ENCODE data around the gene DNAJB14.
A peak's percentile ranks its signal among the peaks of the same experiment; 100 is the strongest.
"Not testable (repeated sequence)": the region's sequence is repeated elsewhere in the genome, so short reads cannot be mapped to it uniquely, and the experiment has no call there.

DNAJB14 gene

DNA sequence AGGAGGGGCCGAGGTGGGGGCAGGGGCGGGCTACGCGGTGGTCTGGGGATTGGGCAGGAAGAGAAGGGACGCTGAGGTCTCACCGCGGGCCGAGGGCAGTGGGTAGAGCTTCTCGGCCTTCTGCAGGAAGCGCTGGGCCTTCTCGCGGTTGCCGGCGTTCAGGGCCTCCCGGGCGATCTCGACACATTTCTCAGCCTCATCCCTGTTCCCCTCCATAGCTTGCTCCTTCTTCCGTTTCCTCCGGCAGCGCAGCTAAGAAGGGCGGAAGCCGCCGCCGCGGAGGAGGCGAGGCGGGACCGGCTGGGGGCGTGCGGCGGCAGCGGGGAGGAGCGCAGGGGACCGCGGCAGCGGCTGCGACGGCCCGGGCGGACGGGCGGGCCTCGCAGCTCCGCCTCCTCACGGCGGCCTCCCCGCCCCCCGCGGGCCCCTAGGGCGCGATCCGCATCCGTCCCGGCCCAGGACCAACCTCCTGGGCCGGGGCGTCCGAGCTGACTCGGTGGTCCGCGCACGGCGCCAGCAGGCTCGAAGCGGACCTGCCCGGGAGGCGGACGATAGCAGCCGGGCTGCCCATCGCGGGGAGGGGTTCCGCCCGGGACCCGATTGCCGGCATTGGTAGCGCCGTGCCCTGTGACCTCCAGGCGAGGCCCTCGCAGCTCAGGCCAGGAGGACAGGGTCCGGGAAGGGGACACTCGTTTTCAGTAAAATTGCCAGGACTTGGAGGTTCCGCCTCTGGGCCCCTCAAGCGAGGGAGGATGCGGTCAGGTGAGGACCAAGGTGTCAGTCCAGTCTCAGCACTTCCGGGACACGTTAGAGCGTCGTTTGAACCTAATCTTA is at the start of gene DNAJB14:
Gene DNAJB14 (minus strand): TSS at position 263 of the 834 bp plus-strand sequence. CDS start 47 bp downstream, at position 216.
- TF ChIP-seq ZNF274 (IDR thresholded peaks at IDR 0.05; ENCODE audit: low read depth, low read length): no peak
- peak within 1 kb of the TSS; percentile 93 for H3K4me3 ChIP-seq (ENCODE audit: low read length)

DNA sequence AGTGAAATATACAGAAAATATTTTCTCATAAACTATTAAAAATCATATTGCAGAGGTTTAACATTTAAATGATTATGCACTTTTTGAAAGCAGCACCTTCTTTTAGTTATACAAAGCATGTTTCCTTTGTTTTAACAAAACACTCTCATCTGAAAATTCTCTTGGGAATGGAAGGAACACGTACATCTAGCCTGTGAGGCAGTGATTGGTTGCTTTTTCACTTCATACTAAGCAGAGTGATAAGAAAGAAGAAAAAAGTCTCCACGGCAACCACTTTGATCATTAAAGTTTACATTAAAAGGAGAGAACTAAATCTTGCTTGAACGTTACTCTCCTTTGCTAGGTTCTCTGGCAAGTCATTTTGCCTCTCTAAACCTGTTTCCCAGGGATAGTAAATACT is 45.3 kb upstream of the DNAJB14 start:
- H3K4me3 ChIP-seq (ENCODE audit: low read length): no peak overlapping the region
- TF ChIP-seq ZNF274 (IDR thresholded peaks at IDR 0.05; ENCODE audit: low read depth, low read length): no peak

GRCh38 chr4:99987681-99988080 is 41.3 kb upstream of the DNAJB14 start:
- no peak for TF ChIP-seq ZNF274 (IDR thresholded peaks at IDR 0.05; ENCODE audit: low read depth, low read length)
- H3K4me3 ChIP-seq (ENCODE audit: low read length): no peak overlapping the region

GRCh38 chr4:99986792-99987191 is 40.4 kb upstream of the DNAJB14 start:
- TF ChIP-seq ZNF274 (IDR thresholded peaks at IDR 0.05; ENCODE audit: low read depth, low read length): no peak

GRCh38 chr4:99983289-99983943 is 37.0 kb upstream of the DNAJB14 start:
- TF ChIP-seq ZNF274 (IDR thresholded peaks at IDR 0.05; ENCODE audit: low read depth, low read length): no peak
- H3K4me3 ChIP-seq (ENCODE audit: low read length): no peak overlapping the region

More at GRCh38 chr4:99986792-99987191, 40.4 kb upstream of the DNAJB14 start:
- no peak overlapping the region for H3K4me3 ChIP-seq (ENCODE audit: low read length)

DNA sequence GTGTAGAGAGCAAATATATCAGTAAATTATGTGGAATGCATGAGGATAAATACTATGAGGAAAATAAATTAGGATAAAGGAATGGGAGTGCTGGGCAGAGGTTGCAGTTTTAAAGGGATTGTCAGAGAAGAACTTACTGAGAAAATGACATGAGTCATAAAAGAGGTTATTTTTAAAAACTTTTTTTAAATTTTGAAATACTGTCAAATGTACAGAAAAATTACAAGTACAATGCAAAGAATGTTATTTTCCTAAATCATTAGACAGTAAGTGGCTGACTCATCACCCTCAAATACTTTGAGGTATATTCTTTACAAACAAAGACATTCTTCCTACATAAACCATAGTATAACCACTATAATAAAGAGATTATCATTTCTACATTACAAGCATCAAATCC is 33.5 kb upstream of the DNAJB14 start:
- TF ChIP-seq ZNF274 (IDR thresholded peaks at IDR 0.05; ENCODE audit: low read depth, low read length): no peak
- no peak overlapping the region for H3K4me3 ChIP-seq (ENCODE audit: low read length)

GRCh38 chr4:99971453-99972111 is 25.2 kb upstream of the DNAJB14 start:
- no peak overlapping the region for H3K4me3 ChIP-seq (ENCODE audit: low read length)
- TF ChIP-seq ZNF274 (IDR thresholded peaks at IDR 0.05; ENCODE audit: low read depth, low read length): no peak

DNA sequence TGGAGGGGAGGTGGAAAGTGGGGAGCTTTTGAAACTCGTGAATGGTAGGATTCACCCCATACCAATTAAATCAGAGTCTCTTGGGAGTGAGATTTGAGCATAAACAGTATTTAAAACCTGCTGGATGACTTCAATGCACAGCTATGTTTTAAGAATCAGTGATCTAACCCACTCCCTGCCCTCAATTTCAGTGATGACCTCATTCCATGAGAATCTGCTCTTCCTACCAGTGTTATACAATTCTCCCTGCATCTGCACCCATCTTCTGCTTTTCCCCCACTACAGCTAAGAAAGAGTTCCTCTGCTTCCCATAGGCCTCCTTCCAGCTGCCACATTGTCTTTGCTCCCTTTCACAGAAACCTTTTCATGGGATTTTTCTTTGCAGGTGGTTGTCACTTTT is 21.9 kb upstream of the DNAJB14 start:
- no peak for TF ChIP-seq ZNF274 (IDR thresholded peaks at IDR 0.05; ENCODE audit: low read depth, low read length)
- H3K4me3 ChIP-seq (ENCODE audit: low read length): no peak overlapping the region

DNA sequence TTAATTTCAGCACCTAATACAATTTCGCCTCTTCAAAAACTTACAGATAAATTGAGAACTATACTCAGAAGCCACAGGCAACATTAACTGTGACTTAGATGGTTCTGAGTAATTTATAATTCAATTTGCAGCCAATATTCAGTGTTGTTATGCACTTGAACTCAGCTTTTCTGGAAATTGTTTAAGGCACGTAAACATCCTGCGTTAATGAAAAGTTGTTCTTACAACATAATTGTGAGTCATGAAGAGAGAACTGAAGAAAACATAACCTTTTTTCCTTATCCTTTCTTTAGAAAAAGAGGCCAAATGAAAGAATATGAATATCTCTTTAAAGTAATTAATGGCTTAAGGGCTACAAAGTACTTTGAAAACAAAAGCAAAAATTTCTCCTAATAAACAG is 20.3 kb upstream of the DNAJB14 start:
- TF ChIP-seq ZNF274 (IDR thresholded peaks at IDR 0.05; ENCODE audit: low read depth, low read length): no peak
- no peak overlapping the region for H3K4me3 ChIP-seq (ENCODE audit: low read length)

DNA sequence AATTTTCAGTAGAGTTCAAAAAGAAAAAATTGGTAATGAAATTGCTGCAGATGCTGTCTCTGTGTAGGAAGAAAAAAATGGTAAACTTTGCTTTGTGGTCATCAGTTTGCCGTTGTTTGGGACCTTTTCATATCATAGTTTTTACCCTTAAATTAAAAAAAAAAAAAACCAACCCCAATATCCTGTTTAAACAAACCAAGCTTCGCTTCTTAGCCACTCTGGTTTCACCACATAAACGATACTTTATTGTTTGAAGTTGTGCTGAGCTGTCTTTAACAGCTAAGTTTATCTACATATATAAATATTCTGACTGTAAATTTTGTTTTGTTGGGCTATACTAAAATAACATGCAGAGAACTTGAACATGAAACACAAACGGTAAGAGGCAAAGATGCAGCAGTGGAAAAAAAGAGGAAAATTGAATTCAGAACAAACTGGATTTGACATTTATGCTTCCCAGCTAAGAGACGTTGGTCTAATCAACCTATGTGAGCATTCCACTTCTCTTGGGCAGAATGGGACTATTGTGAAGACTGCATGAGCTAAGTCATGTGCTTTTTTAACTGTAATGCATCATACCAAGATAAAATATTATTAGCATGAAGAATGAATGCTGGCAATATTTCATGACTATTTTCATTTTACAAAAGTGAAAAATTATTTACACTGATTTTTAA is 19.4 kb upstream of the DNAJB14 start:
- no peak for TF ChIP-seq ZNF274 (IDR thresholded peaks at IDR 0.05; ENCODE audit: low read depth, low read length)
- H3K4me3 ChIP-seq (ENCODE audit: low read length): no peak overlapping the region

- H3K4me3 ChIP-seq (ENCODE audit: low read length): no peak overlapping the region
- no peak for TF ChIP-seq ZNF274 (IDR thresholded peaks at IDR 0.05; ENCODE audit: low read depth, low read length)
These were observed 18.8 kb upstream of the DNAJB14 start for GRCh38 chr4:99965173-99965572.

- no peak overlapping the region for H3K4me3 ChIP-seq (ENCODE audit: low read length)
- no peak for TF ChIP-seq ZNF274 (IDR thresholded peaks at IDR 0.05; ENCODE audit: low read depth, low read length)
These were observed 15.3 kb upstream of the DNAJB14 start for GRCh38 chr4:99961711-99962110.

GRCh38 chr4:99960648-99961047 is 14.2 kb upstream of the DNAJB14 start:
- TF ChIP-seq ZNF274 (IDR thresholded peaks at IDR 0.05; ENCODE audit: low read depth, low read length): no peak
- no peak overlapping the region for H3K4me3 ChIP-seq (ENCODE audit: low read length)

GRCh38 chr4:99958207-99958606 is 11.8 kb upstream of the DNAJB14 start:
- H3K4me3 ChIP-seq (ENCODE audit: low read length): not testable (repeated sequence)

Data from GM08714 (cell line).